Naive B cell (primary cell): Measurements from ENCODE around the gene SPTLC2. TPM values are rescaled to one million over a fixed set of nuclear protein-coding genes. Genes with fewer than 3 reads are reported as not detected.
"Not testable (repeated sequence)": the region's sequence is repeated elsewhere in the genome, so short reads cannot be mapped to it uniquely, and the experiment has no call there.

Experiments used
- ATAC-seq, 2 donors: fragments of 150-1000 bp; cut with Tn5 transposase; 2 replicates each; pipeline ENCODE4 v1.10.0; 2021; ENCODE audit warnings: low read depth in 2 of 2, mild to moderate bottlenecking in 2 of 2, moderate library complexity in 2 of 2
- DNase-seq: peaks from one replicate; pipeline ENCODE4 v3.0.0; 2022
- H3K27ac Mint-ChIP-seq, 6 donors: one replicate each; pipeline ENCODE4 v1.8.0; 2020 to 2022; ENCODE audit warnings: mild to moderate bottlenecking in 6 of 6, mixed read lengths in 6 of 6, moderate library complexity in 5 of 6, inconsistent platforms in 2 of 6
- H3K27me3 Mint-ChIP-seq, 3 donors: one replicate each; pipeline ENCODE4 v1.8.0; 2021 to 2022; ENCODE audit warnings: mixed read lengths in 3 of 3, mild to moderate bottlenecking in 1 of 3
- H3K36me3 Mint-ChIP-seq, 2 donors: one replicate each; pipeline ENCODE4 v1.8.0; 2020 to 2022; ENCODE audit warnings: mixed read lengths in 2 of 2, inconsistent platforms in 1 of 2, mild to moderate bottlenecking in 1 of 2
- H3K4me1 Mint-ChIP-seq, 3 donors: one replicate each; pipeline ENCODE4 v1.8.0; 2020 to 2022; ENCODE audit warnings: mixed read lengths in 3 of 3, inconsistent platforms in 1 of 3, mild to moderate bottlenecking in 1 of 3, moderate library complexity in 1 of 3
- H3K4me3 Mint-ChIP-seq, 8 donors: one replicate each; pipeline ENCODE4 v1.8.0; 2020 to 2022; ENCODE audit warnings: mild to moderate bottlenecking in 8 of 8, mixed read lengths in 8 of 8, moderate library complexity in 8 of 8, inconsistent platforms in 2 of 8
- H3K9me3 Mint-ChIP-seq, 7 donors: one replicate each; pipeline ENCODE4 v1.8.0; 2020 to 2022; ENCODE audit warnings: mixed read lengths in 7 of 7, mild to moderate bottlenecking in 5 of 7, inconsistent platforms in 2 of 7, moderate library complexity in 1 of 7
- polyA plus RNA-seq, 6 donors: library from polyadenylated mRNA; unstranded; fragments of 300-500 nt; fragmentation: Illumina TruSeq; gene quantifications; one replicate each; pipeline ENCODE4 v1.2.3, GENCODE V29; 2021; ENCODE audit warnings: low read depth in 6 of 6

SPTLC2 gene, protein sequence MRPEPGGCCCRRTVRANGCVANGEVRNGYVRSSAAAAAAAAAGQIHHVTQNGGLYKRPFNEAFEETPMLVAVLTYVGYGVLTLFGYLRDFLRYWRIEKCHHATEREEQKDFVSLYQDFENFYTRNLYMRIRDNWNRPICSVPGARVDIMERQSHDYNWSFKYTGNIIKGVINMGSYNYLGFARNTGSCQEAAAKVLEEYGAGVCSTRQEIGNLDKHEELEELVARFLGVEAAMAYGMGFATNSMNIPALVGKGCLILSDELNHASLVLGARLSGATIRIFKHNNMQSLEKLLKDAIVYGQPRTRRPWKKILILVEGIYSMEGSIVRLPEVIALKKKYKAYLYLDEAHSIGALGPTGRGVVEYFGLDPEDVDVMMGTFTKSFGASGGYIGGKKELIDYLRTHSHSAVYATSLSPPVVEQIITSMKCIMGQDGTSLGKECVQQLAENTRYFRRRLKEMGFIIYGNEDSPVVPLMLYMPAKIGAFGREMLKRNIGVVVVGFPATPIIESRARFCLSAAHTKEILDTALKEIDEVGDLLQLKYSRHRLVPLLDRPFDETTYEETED
- 10 to 100 TPM in 5 of 6 donors, 1 to 10 TPM in 1; 2.1 to 37.2 (median 32.8) TPM for polyA plus RNA-seq

DNA sequence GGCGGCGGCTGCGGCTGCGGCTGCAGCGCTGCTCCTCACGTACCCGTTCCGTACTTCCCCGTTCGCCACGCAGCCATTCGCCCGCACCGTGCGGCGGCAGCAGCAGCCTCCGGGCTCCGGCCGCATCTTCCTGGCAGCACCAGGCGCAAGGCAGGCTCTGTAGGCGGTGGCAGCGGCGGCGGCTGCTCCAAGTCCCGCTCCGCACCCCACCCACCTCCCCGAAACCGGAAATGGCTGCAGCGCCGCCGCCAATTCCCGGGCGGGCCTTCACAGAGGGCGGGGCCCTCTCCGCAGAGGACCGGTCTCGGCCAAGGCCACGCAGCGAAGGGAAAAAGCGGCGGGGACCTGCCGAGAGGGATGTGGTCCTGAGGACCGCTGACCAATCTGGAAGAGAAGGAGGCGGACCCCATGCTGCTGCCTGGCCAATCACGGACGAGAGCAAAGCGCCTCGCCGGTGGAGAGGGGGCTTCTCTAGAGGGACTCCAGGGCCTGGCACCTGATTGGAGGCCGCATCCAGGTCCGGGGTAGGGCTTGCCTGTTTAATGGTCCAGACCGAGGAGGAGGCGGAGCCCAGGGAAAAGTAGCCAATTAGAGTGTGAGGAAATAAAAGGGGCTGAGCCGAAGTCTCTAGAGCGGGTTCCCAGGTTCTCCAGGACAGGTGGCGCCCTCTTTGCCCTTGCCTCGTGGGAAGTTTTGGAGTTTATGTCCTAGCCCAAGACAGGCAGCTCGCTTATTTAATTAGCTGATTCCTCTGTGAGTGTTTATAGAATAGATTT lies at the start of gene SPTLC2:
TSS of gene SPTLC2 (minus strand) at position 184 of the 776 bp plus-strand sequence. CDS start at position 126, 58 bp downstream.
- Mint-ChIP-seq H3K36me3 (no peaks in the 10 kb centered on the region), H3K4me1 (peaks cover 32 to 47% (median 38%) of the 10 kb centered on the region in 3 donors), H3K9me3 (peaks cover 0 to 5% (median 0%) of the 10 kb centered on the region in 7 donors), H3K27ac (peak within 1 kb of the TSS; percentile 76 to 96 (median 90)), H3K4me3 (peak within 1 kb of the TSS; percentile 83 to 98 (median 91)), H3K27me3 (no peaks in the 10 kb centered on the region)
- DNase-seq: peak; percentile 98
- peak; percentile 93 to 94 for ATAC-seq

DNA sequence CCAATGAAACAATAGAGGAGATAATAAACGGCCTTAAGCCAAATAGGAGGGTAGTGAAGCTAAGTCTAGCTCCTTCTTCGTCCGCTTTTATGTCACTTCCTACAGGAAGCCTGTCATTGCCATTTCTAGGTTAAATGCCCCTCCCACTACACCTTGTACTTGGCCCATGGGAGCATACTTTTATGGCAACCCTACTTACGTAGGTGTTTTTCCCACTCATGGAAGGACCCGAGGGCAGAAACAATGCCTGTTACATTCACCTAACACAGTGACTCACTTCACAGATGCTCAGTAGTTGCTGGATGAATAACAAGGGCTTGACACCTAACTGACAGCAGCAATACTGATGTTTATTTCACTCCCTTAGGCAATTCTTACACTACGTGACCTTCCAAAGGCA lies 46.9 kb upstream of the SPTLC2 start:
- Mint-ChIP-seq H3K27me3 (no peaks in the 10 kb centered on the region), H3K4me1 (no peaks in the 10 kb centered on the region), H3K36me3 (no peaks in the 10 kb centered on the region), H3K27ac (no peak overlapping the region), H3K4me3 (no peak overlapping the region), H3K9me3 (no peaks in the 10 kb centered on the region)
- ATAC-seq: no peak
- DNase-seq: no peak

- not testable (repeated sequence) for H3K36me3 Mint-ChIP-seq, H3K27me3 Mint-ChIP-seq, H3K4me3 Mint-ChIP-seq, ATAC-seq, H3K27ac Mint-ChIP-seq, DNase-seq, H3K9me3 Mint-ChIP-seq, H3K4me1 Mint-ChIP-seq
Measured at GRCh38 chr14:77661562-77661961, 45.1 kb upstream of the SPTLC2 start.

DNA sequence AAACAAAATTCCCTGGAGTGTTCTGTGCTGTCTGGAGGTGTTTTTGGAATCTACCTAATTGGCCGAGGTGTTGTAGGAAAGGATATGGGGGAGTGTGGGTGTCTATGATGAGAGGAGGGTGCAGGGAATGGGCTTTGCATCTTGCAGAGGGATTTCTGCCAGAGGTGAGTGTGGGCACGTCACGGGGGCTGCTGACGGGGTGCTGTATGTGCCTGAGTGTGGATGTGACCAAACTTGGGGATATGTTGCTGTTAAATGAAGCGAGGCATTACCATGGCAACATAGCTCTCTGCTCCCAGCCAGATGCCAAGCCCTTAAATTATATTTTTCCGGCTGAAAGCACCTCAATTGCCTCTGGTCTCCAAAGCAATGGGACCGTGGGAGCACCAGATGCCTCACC lies 44.3 kb upstream of the SPTLC2 start:
- H3K27me3 Mint-ChIP-seq: no peaks in the 10 kb centered on the region
- ATAC-seq: no peak
- no peak for DNase-seq
- H3K36me3 Mint-ChIP-seq: no peaks in the 10 kb centered on the region
- H3K27ac Mint-ChIP-seq: no peak overlapping the region
- H3K9me3 Mint-ChIP-seq: no peaks in the 10 kb centered on the region
- peaks cover 4 to 7% (median 6%) of the 10 kb centered on the region in 3 donors for H3K4me1 Mint-ChIP-seq
- H3K4me3 Mint-ChIP-seq: no peak overlapping the region

- Mint-ChIP-seq H3K4me3 (no peak overlapping the region), H3K4me1 (peaks cover 7 to 13% (median 8%) of the 10 kb centered on the region in 3 donors), H3K36me3 (no peaks in the 10 kb centered on the region), H3K9me3 (no peaks in the 10 kb centered on the region), H3K27me3 (no peaks in the 10 kb centered on the region), H3K27ac (no peak overlapping the region)
- no peak for DNase-seq
- ATAC-seq: no peak
Measured at GRCh38 chr14:77659831-77660230, 43.4 kb upstream of the SPTLC2 start.

GRCh38 chr14:77657280-77657679 lies 40.8 kb upstream of the SPTLC2 start:
- Mint-ChIP-seq H3K27ac (peak overlapping the region in 1 of 6 donors; percentile 69), H3K4me1 (peaks cover 15 to 18% (median 17%) of the 10 kb centered on the region in 3 donors)

GRCh38 chr14:77654001-77654441 lies 37.6 kb upstream of the SPTLC2 start:
- Mint-ChIP-seq H3K27ac (peak overlapping the region in 1 of 6 donors; percentile 90), H3K4me1 (peaks cover 15 to 21% (median 17%) of the 10 kb centered on the region in 3 donors), H3K4me3 (peak overlapping the region in 1 of 8 donors; percentile 9), H3K36me3 (no peaks in the 10 kb centered on the region), H3K9me3 (no peaks in the 10 kb centered on the region), H3K27me3 (no peaks in the 10 kb centered on the region)
- ATAC-seq: no peak
- no peak for DNase-seq

More at GRCh38 chr14:77657280-77657679, 40.8 kb upstream of the SPTLC2 start:
- no peaks in the 10 kb centered on the region for H3K9me3 Mint-ChIP-seq
- no peaks in the 10 kb centered on the region for H3K36me3 Mint-ChIP-seq
- no peak for DNase-seq
- no peaks in the 10 kb centered on the region for H3K27me3 Mint-ChIP-seq
- H3K4me3 Mint-ChIP-seq: no peak overlapping the region
- ATAC-seq: no peak

DNA sequence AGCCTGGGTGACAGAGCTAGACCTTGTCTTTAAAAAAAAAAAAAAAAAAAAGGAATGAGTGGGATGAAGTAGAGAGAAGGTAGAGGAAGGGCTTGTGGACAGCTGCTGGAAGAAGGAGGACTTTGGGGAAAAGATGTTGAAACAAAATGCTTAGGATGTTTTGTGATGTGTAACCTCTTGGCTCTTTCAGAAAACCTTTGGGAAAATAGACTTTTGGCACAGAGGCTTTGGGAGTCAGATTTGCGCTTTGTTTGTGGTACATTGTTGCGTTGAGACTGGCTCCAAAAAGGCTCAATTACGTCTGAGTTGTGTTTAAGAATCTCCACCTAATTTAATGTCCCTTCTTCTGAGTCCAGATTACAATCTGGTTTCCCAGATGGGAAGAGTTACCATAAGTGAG lies 32.9 kb upstream of the SPTLC2 start:
- Mint-ChIP-seq H3K4me3 (no peak overlapping the region), H3K27me3 (no peaks in the 10 kb centered on the region), H3K4me1 (peaks cover 0 to 11% (median 2%) of the 10 kb centered on the region in 3 donors), H3K36me3 (no peaks in the 10 kb centered on the region), H3K27ac (peak overlapping the region in 1 of 6 donors; percentile 81), H3K9me3 (peaks cover 0 to 3% (median 0%) of the 10 kb centered on the region in 7 donors)
- no peak for ATAC-seq
- DNase-seq: no peak

- DNase-seq (no peak), ATAC-seq (no peak)
- Mint-ChIP-seq H3K36me3 (no peaks in the 10 kb centered on the region), H3K27me3 (no peaks in the 10 kb centered on the region), H3K27ac (peak overlapping the region in 2 of 6 donors; percentile 4 to 40), H3K9me3 (peaks cover 0 to 3% (median 0%) of the 10 kb centered on the region in 7 donors), H3K4me1 (peaks cover 0 to 7% (median 0%) of the 10 kb centered on the region in 3 donors), H3K4me3 (no peak overlapping the region)
Measured at GRCh38 chr14:77648520-77649200, 32.2 kb upstream of the SPTLC2 start.

DNA sequence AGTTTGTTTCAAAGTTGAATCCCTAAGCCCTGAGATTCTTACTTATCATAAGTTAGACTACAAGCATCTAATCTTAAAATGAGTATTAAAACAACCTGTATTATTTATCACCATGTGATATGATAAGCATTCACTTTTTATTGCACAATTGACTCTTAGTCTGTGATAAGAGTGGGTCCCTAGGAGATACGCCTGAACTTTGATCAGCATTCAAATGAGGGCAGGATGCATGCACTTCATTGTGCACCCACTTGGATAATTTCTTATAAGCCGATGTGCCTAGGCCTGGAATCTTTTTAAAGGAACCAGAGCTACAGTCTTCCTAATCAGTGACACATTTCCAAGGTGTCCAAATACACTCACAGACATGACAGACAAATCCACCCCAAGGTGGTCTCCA lies 31.4 kb upstream of the SPTLC2 start:
- no peak overlapping the region for H3K4me3 Mint-ChIP-seq
- H3K9me3 Mint-ChIP-seq: peaks cover 0 to 3% (median 0%) of the 10 kb centered on the region in 7 donors
- ATAC-seq (no peak), DNase-seq (no peak)
- H3K36me3 Mint-ChIP-seq: no peaks in the 10 kb centered on the region
- H3K27ac Mint-ChIP-seq: no peak overlapping the region
- peaks cover 0 to 3% (median 0%) of the 10 kb centered on the region in 3 donors for H3K4me1 Mint-ChIP-seq
- H3K27me3 Mint-ChIP-seq: no peaks in the 10 kb centered on the region

- no peak for DNase-seq
- H3K4me1 Mint-ChIP-seq: peaks cover 4 to 10% (median 6%) of the 10 kb centered on the region in 3 donors
- no peak for ATAC-seq
- H3K9me3 Mint-ChIP-seq: peaks cover 0 to 3% (median 0%) of the 10 kb centered on the region in 7 donors
- H3K27me3 Mint-ChIP-seq: no peaks in the 10 kb centered on the region
- no peaks in the 10 kb centered on the region for H3K36me3 Mint-ChIP-seq
- H3K27ac Mint-ChIP-seq: no peak overlapping the region
- no peak overlapping the region for H3K4me3 Mint-ChIP-seq
Measured at GRCh38 chr14:77646907-77647306, 30.5 kb upstream of the SPTLC2 start.

DNA sequence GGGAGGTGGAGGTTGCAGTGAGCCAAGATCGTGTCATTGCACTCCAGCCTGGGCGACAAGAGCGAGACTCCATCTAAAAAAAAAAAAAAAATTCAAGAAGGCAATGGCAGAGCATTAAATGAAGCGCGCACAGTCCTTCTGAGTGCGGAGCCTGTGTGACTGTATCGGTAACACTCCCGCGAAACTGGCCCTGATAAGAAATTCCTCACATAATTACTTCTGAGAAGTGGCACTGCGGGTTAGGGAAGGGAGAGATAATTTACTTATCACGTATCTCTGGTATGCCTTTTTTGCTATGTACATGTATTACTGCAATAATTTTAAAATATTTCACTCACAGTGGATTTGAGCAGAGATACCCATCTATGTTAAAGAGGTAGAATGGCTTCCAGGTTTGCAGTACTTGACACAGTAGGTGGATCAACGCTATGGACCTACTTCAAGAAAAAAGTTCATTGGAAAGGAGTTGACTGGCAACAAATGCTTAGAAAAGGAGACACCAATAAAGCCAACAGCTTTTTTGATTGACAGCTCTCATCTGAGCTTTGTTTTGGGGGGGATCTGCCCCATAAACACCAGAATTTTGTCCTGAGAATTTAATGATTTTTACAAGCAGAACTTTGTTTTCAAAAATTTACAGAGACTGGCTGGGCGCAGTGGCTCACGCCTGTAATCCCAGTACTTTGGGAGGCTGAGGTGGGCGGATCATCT lies 29.2 kb upstream of the SPTLC2 start:
- Mint-ChIP-seq H3K4me1 (peaks cover 15 to 19% (median 18%) of the 10 kb centered on the region in 3 donors), H3K4me3 (no peak overlapping the region)
- ATAC-seq: no peak

More for the DNA sequence above, 29.2 kb upstream of the SPTLC2 start:
- Mint-ChIP-seq H3K27ac (no peak overlapping the region), H3K36me3 (no peaks in the 10 kb centered on the region), H3K9me3 (peaks cover 0 to 3% (median 0%) of the 10 kb centered on the region in 7 donors), H3K27me3 (no peaks in the 10 kb centered on the region)
- no peak for DNase-seq
